CD14-positive monocyte (primary cell): Measurements from ENCODE around the gene ERCC2. TPM values are rescaled to one million over a fixed set of nuclear protein-coding genes. Genes with fewer than 3 reads are reported as not detected.
A peak's percentile ranks its signal among the peaks of the same experiment; 100 is the strongest.

Experiments used
- DNase-seq, 3 donors: peaks; one replicate each; pipeline ENCODE4 v3.0.0-alpha.2; 2011 to 2022
- H2AFZ ChIP-seq: 2 replicates; pipeline ENCODE4 v1.6.0; 2012; ENCODE audit warnings: mild to moderate bottlenecking, low read depth, low read length, inconsistent platforms; ENCODE audit not compliant: insufficient read depth, poor library complexity, severe bottlenecking
- H3K27ac ChIP-seq, 2 donors: 1 replicate in 1 of 2; 2 replicates in 1 of 2; pipeline ENCODE4 v1.5.1; 2012 to 2013; ENCODE audit warnings: low read length in 2 of 2, control low read depth in 1 of 2, inconsistent platforms in 1 of 2, low read depth in 1 of 2, mild to moderate bottlenecking in 1 of 2
- H3K27me3 ChIP-seq, 2 donors: one replicate each; pipeline versions ENCODE4 v1.6.0 to v1.6.1; 2011 to 2013; ENCODE audit warnings: low read length in 2 of 2; ENCODE audit not compliant: control insufficient read depth in 2 of 2, insufficient read depth in 2 of 2
- H3K36me3 ChIP-seq, 2 donors: replicated peaks in 1 of 2; 1 replicate in 1 of 2; 2 replicates in 1 of 2; pipeline versions ENCODE4 v1.5.1 to v1.6.1; 2012 to 2013; ENCODE audit warnings: low read length in 2 of 2, control low read depth in 1 of 2, inconsistent platforms in 1 of 2, mild to moderate bottlenecking in 1 of 2; ENCODE audit not compliant: insufficient read depth in 2 of 2, control insufficient read depth in 1 of 2
- H3K4me1 ChIP-seq, 2 donors: 1 replicate in 1 of 2; 2 replicates in 1 of 2; pipeline versions ENCODE4 v1.5.1 to v1.6.1; 2012 to 2013; ENCODE audit warnings: low read length in 2 of 2, control low read depth in 1 of 2, inconsistent platforms in 1 of 2, mild to moderate bottlenecking in 1 of 2, moderate library complexity in 1 of 2; ENCODE audit not compliant: insufficient read depth in 2 of 2, control insufficient read depth in 1 of 2
- H3K4me2 ChIP-seq: replicated peaks from 2 replicates; pipeline ENCODE3; 2012; ENCODE audit warnings: low read length, moderate library complexity, mild to moderate bottlenecking; ENCODE audit not compliant: poor library complexity, severe bottlenecking; ENCODE audit errors: extremely low read depth
- H3K4me3 ChIP-seq, 3 experiments: fragments of 200-600 bp in 1 of 3; sonication (generic) in 1 of 3; replicated peaks in 1 of 3; 1 replicate in 2 of 3; 2 replicates in 1 of 3; pipeline ENCODE4 v1.5.1; 2011 to 2013; ENCODE audit warnings: low read length in 3 of 3, mild to moderate bottlenecking in 3 of 3, control low read depth in 2 of 3, low read depth in 2 of 3, inconsistent platforms in 1 of 3, moderate library complexity in 1 of 3
- H3K79me2 ChIP-seq: 2 replicates; pipeline ENCODE4 v1.6.0; 2012; ENCODE audit warnings: mild to moderate bottlenecking, control low read depth, inconsistent platforms, low read length, moderate library complexity; ENCODE audit not compliant: insufficient read depth
- H3K9ac ChIP-seq: 2 replicates; pipeline ENCODE4 v1.6.0; 2017; ENCODE audit warnings: low read length, mild to moderate bottlenecking; ENCODE audit not compliant: insufficient read depth, poor library complexity, severe bottlenecking
- H3K9me3 ChIP-seq, 2 donors: replicated peaks in 1 of 2; 1 replicate in 1 of 2; 2 replicates in 1 of 2; pipeline versions ENCODE4 v1.5.1 to v1.6.1; 2012 to 2013; ENCODE audit warnings: low read length in 2 of 2, control low read depth in 1 of 2; ENCODE audit not compliant: control insufficient read depth in 1 of 2, insufficient read depth in 1 of 2
- H4K20me1 ChIP-seq: 2 replicates; pipeline ENCODE4 v1.6.0; 2012; ENCODE audit warnings: mild to moderate bottlenecking, low read length, control low read depth, moderate library complexity; ENCODE audit not compliant: insufficient read depth
- H3K27ac Mint-ChIP-seq, 7 donors: one replicate each; pipeline ENCODE4 v1.8.0; 2020; ENCODE audit warnings: mild to moderate bottlenecking in 7 of 7, mixed read lengths in 7 of 7, moderate library complexity in 6 of 7, inconsistent platforms in 2 of 7
- H3K27me3 Mint-ChIP-seq, 3 donors: one replicate each; pipeline ENCODE4 v1.8.0; 2021 to 2022; ENCODE audit warnings: low read depth in 3 of 3, mild to moderate bottlenecking in 3 of 3, mixed read lengths in 3 of 3, moderate library complexity in 3 of 3, inconsistent platforms in 1 of 3
- H3K36me3 Mint-ChIP-seq, 2 donors: one replicate each; pipeline ENCODE4 v1.8.0; 2020; ENCODE audit warnings: mixed read lengths in 2 of 2, inconsistent platforms in 1 of 2, mild to moderate bottlenecking in 1 of 2
- H3K4me1 Mint-ChIP-seq: one replicate; pipeline ENCODE4 v1.8.0; 2020; ENCODE audit warnings: mild to moderate bottlenecking, mixed read lengths
- H3K4me3 Mint-ChIP-seq, 2 donors: one replicate each; pipeline ENCODE4 v1.8.0; 2020; ENCODE audit warnings: mild to moderate bottlenecking in 2 of 2, mixed read lengths in 2 of 2, moderate library complexity in 1 of 2
- H3K9me3 Mint-ChIP-seq, 7 donors: one replicate each; pipeline ENCODE4 v1.8.0; 2020 to 2022; ENCODE audit warnings: mixed read lengths in 7 of 7, mild to moderate bottlenecking in 6 of 7, moderate library complexity in 6 of 7, inconsistent platforms in 2 of 7
- CTCF ChIP-seq: fragments of 200-600 bp; IDR thresholded peaks from one replicate; pipeline ENCODE4 v1.8.0; 2022; ENCODE audit warnings: antibody characterized with exemption, mild to moderate bottlenecking
- WGBS: methylation state at CpG from one replicate; pipeline ENCODE4 v1.1.5; 2013; ENCODE audit warnings: missing lambda C conversion rate; ENCODE audit not compliant: insufficient coverage; 5-methylcytosine and 5-hydroxymethylcytosine counted together
- intact Hi-C, 2 donors: fragments of 100-400 bp; cut with micrococcal nuclease; formaldehyde crosslinking; loops; one replicate each; pipeline versions ENCODE4 v1.15.0 to v1.15.1; 2023
- polyA plus RNA-seq, 3 donors: library from polyadenylated mRNA; depleted of rRNA in 1 of 3; unstranded in 2 of 3; stranded (reverse) in 1 of 3; fragments of 300-500 nt in 2 of 3; fragments of >200 nt in 1 of 3; fragmentation: Illumina TruSeq in 2 of 3; gene quantifications; 1 replicate in 2 of 3; 2 replicates in 1 of 3; pipeline ENCODE4 v1.2.3, GENCODE V29; 2012 to 2021

Gene ERCC2
- polyA plus RNA-seq, 3 donors, result 4.0 to 20.0 (median 4.4) TPM

- peak overlapping the region in 1 of 7 donors; percentile 7 for H3K27ac Mint-ChIP-seq
- no peaks in the 10 kb centered on the region for H3K27me3 ChIP-seq
- peaks cover 2% of the 10 kb centered on the region for H3K4me1 Mint-ChIP-seq
- no peaks in the 10 kb centered on the region for H3K79me2 ChIP-seq
- no peak overlapping the region for H3K4me3 Mint-ChIP-seq
- DNase-seq, result no peak
- WGBS, result 81% methylated on average over 9 of the region's 9 CpGs
- intact Hi-C loops, result no loop called here
- H3K9me3 Mint-ChIP-seq, result peaks cover 2 to 11% (median 7%) of the 10 kb centered on the region in 7 donors
- no peaks in the 10 kb centered on the region for H4K20me1 ChIP-seq
- no peak overlapping the region for H3K4me3 ChIP-seq
- no peak overlapping the region for H3K4me2 ChIP-seq
- TF ChIP-seq CTCF, result no peak
- peaks cover 0 to 2% of the 10 kb centered on the region in 2 donors for H3K36me3 ChIP-seq
- H3K4me1 ChIP-seq, result no peaks in the 10 kb centered on the region
- no peak overlapping the region for H3K9ac ChIP-seq
- H3K9me3 ChIP-seq, result peaks cover 0 to 4% of the 10 kb centered on the region in 2 donors
- H3K36me3 Mint-ChIP-seq, result peaks cover 5 to 11% of the 10 kb centered on the region in 2 donors
- H3K27ac ChIP-seq, result no peak overlapping the region
- H3K27me3 Mint-ChIP-seq, result peaks cover 4 to 15% (median 7%) of the 10 kb centered on the region in 3 donors
- no peak overlapping the region for H2AFZ ChIP-seq
Measured at GRCh38 chr19:45306040-45306439, 64.3 kb downstream of the ERCC2 start.

DNA sequence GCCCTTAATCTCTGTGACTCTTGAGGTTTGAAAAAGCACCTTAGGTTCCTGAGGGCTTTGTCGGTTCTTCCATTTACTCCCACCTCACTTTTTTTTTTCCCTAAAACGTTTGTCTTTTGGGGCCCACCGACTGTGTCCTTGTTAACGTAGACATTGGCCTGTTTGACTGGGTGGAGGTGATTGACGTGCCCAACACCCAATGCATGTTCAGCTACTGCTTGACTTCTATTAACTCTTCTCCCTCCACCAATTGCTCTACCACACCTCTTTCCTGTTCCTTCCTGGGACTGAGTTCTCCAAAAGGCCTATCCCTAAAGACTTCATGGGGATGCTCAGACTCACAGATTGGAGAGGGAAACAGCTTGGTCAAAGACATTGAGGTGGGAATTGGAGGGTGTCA, 65.0 kb downstream of the ERCC2 start:
- H3K9me3 ChIP-seq, result peaks cover 0 to 4% of the 10 kb centered on the region in 2 donors
- H3K4me3 Mint-ChIP-seq, result no peak overlapping the region
- no peak for TF ChIP-seq CTCF
- H3K4me3 ChIP-seq, result no peak overlapping the region
- intact Hi-C loops, result no loop called here
- H3K36me3 Mint-ChIP-seq, result peaks cover 11 to 17% of the 10 kb centered on the region in 2 donors
- no peak overlapping the region for H2AFZ ChIP-seq
- no peaks in the 10 kb centered on the region for H3K4me1 ChIP-seq
- H3K27me3 ChIP-seq, result no peaks in the 10 kb centered on the region
- peaks cover 2 to 11% (median 7%) of the 10 kb centered on the region in 7 donors for H3K9me3 Mint-ChIP-seq
- no peak overlapping the region for H3K27ac Mint-ChIP-seq
- no peak overlapping the region for H3K9ac ChIP-seq
- no peak overlapping the region for H3K4me2 ChIP-seq
- peaks cover 0 to 8% of the 10 kb centered on the region in 2 donors for H3K36me3 ChIP-seq
- H3K27me3 Mint-ChIP-seq, result peaks cover 4 to 15% (median 7%) of the 10 kb centered on the region in 3 donors
- no peak overlapping the region for H3K27ac ChIP-seq
- no peaks in the 10 kb centered on the region for H4K20me1 ChIP-seq
- H3K4me1 Mint-ChIP-seq, result peaks cover 2% of the 10 kb centered on the region
- no peaks in the 10 kb centered on the region for H3K79me2 ChIP-seq
- no peak for DNase-seq
- WGBS, result 43% methylated on average over 3 of the region's 5 CpGs
